HepG2 (cell line): ENCODE measurements around the gene PLEKHG5. TPM values are rescaled to one million over a fixed set of nuclear protein-coding genes. Genes with fewer than 3 reads are reported as not detected.

ENCODE experiments used
- ELF4 ChIP-seq: sonication (generic); formaldehyde crosslinking; IDR thresholded peaks from 2 replicates; pipeline ENCODE4 v1.5.0; 2020; ENCODE audit warnings: missing genetic modification reagents, mild to moderate bottlenecking, moderate library complexity, borderline replicate concordance
- GATAD1 ChIP-seq: IDR thresholded peaks from 2 replicates; pipeline ENCODE4 v1.6.1; 2016; ENCODE audit warnings: missing genetic modification reagents, missing compliant biosample characterization
- HES4 ChIP-seq: sonication (generic); formaldehyde crosslinking; IDR thresholded peaks from 2 replicates; pipeline ENCODE4 v1.9.0; 2021; ENCODE audit warnings: mild to moderate bottlenecking, missing genetic modification reagents, borderline replicate concordance
- NFYC ChIP-seq: IDR thresholded peaks from 2 replicates; pipeline ENCODE4 v1.6.1; 2016; ENCODE audit warnings: missing genetic modification reagents, missing compliant biosample characterization
- REL ChIP-seq: sonication (generic); formaldehyde crosslinking; conservative IDR thresholded peaks from 2 replicates; pipeline ENCODE4 v1.8.0; 2022; ENCODE audit warnings: mild to moderate bottlenecking, missing genetic modification reagents, moderate library complexity
- SCMH1 ChIP-seq: sonication (generic); formaldehyde crosslinking; IDR thresholded peaks from 2 replicates; pipeline ENCODE4 v1.9.0; 2021; ENCODE audit warnings: missing genetic modification reagents, mild to moderate bottlenecking, borderline replicate concordance
- ZNF468 ChIP-seq: sonication (generic); formaldehyde crosslinking; IDR thresholded peaks from 2 replicates; pipeline ENCODE4 v1.8.0; 2022; ENCODE audit warnings: mild to moderate bottlenecking, moderate library complexity, missing genetic modification reagents
- ZNF660 ChIP-seq: sonication (generic); formaldehyde crosslinking; IDR thresholded peaks from 2 replicates; pipeline ENCODE4 v1.5.1; 2020; ENCODE audit warnings: mild to moderate bottlenecking, low read depth, missing genetic modification reagents, borderline replicate concordance
- ZNF816 ChIP-seq: sonication (generic); formaldehyde crosslinking; IDR thresholded peaks from 2 replicates; pipeline ENCODE4 v1.8.0; 2022; ENCODE audit warnings: missing genetic modification reagents, mild to moderate bottlenecking, borderline replicate concordance
- polyA plus RNA-seq, 8 experiments: library from polyadenylated mRNA; depleted of rRNA in 3 of 8; stranded (reverse) in 7 of 8; unstranded in 1 of 8; fragments of >200 nt; fragmentation: Illumina TruSeq in 4 of 8; extraction: Trizol in 4 of 8; gene quantifications; 2 replicates each; pipeline versions ENCODE4 v1.2.1 to v1.2.3, GENCODE V29; 2011 to 2016; ENCODE audit warnings: low read depth in 4 of 8, missing spikeins in 1 of 8, mixed read lengths in 1 of 8; ENCODE audit not compliant: insufficient read depth in 1 of 8
- total RNA-seq, 5 experiments: library from RNA; depleted of rRNA; stranded (reverse); fragments of >200 nt; fragmentation: Illumina TruSeq; extraction: Trizol; gene quantifications; 2 replicates each; pipeline ENCODE4 v1.2.3, GENCODE V29; 2016; ENCODE audit warnings: low read depth in 1 of 5
- TF ChIP-seq, protein P1 (sequence below): sonication (generic); formaldehyde crosslinking; conservative IDR thresholded peaks from 2 replicates; pipeline ENCODE4 v1.4.0; 2020; ENCODE audit warnings: missing genetic modification reagents
- TF ChIP-seq, protein P2 (sequence below), 2 experiments: fragments of 450-650 bp in 1 of 2; sonication (generic) in 1 of 2; formaldehyde crosslinking; IDR thresholded peaks; 2 replicates each; pipeline versions ENCODE4 v1.5.0 to v1.8.0; 2020 to 2022; ENCODE audit warnings: mild to moderate bottlenecking in 1 of 2, missing genetic modification reagents in 1 of 2
- TF ChIP-seq, protein P3 (sequence below): sonication (generic); formaldehyde crosslinking; IDR thresholded peaks from 2 replicates; pipeline ENCODE4 v1.4.0; 2020; ENCODE audit warnings: missing genetic modification reagents, mild to moderate bottlenecking, borderline replicate concordance
- TF ChIP-seq, protein P4 (sequence below): conservative IDR thresholded peaks from 2 replicates; pipeline ENCODE4 v1.6.1; 2018; ENCODE audit warnings: missing genetic modification reagents
- TF ChIP-seq, protein P5 (sequence below): IDR thresholded peaks from 2 replicates; pipeline ENCODE4 v1.6.1; 2012; ENCODE audit warnings: inconsistent platforms
- TF ChIP-seq, protein P6 (sequence below): sonication (generic); formaldehyde crosslinking; IDR thresholded peaks from 2 replicates; pipeline ENCODE4 v1.4.0; 2020; ENCODE audit warnings: missing genetic modification reagents
- TF ChIP-seq, protein P7 (sequence below): sonication (generic); formaldehyde crosslinking; IDR thresholded peaks from 2 replicates; pipeline ENCODE4 v1.4.0; 2020; ENCODE audit warnings: missing genetic modification reagents; ENCODE audit errors: not compliant biosample characterization
- TF ChIP-seq, protein P8 (sequence below): sonication (generic); formaldehyde crosslinking; IDR thresholded peaks from 2 replicates; pipeline ENCODE4 v1.8.1; 2022; ENCODE audit warnings: low read depth, mild to moderate bottlenecking, missing genetic modification reagents

Gene PLEKHG5
- total and polyA plus RNA-seq, 2 of the 13 experiments (the other 11 are each of a cell fraction or from before 2014, with no cell fraction given) = 1.9 to 3.5 TPM

DNA sequence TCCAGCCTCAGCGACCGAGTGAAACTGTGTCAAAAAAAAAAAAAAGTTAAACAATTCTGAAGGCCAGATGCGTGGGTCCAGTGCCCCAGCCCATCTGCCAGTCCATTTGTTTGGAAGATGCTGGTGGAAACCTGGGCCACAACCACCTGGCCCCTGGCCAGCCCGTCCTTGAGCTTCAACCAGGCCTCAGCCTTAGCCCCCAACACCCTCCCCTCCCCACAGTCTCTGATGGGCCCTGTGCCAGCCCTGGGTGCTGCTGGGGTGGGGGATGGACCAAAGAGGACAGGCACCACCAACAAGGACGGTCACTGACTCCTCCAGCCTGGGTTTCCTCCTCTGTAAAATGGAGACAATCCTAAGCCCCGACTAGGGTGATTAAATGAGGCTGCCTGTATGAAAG is 19.6 kb upstream of the PLEKHG5 start (continued):
- TF ChIP-seq, protein P1, sequence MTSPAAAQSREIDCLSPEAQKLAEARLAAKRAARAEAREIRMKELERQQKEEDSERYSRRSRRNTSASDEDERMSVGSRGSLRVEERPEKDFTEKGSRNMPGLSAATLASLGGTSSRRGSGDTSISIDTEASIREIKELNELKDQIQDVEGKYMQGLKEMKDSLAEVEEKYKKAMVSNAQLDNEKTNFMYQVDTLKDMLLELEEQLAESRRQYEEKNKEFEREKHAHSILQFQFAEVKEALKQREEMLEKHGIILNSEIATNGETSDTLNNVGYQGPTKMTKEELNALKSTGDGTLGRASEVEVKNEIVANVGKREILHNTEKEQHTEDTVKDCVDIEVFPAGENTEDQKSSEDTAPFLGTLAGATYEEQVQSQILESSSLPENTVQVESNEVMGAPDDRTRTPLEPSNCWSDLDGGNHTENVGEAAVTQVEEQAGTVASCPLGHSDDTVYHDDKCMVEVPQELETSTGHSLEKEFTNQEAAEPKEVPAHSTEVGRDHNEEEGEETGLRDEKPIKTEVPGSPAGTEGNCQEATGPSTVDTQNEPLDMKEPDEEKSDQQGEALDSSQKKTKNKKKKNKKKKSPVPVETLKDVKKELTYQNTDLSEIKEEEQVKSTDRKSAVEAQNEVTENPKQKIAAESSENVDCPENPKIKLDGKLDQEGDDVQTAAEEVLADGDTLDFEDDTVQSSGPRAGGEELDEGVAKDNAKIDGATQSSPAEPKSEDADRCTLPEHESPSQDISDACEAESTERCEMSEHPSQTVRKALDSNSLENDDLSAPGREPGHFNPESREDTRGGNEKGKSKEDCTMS (CRISPR knock-in tag) = no peak
- TF ChIP-seq SCMH1 (CRISPR knock-in tag) (no peak), REL (CRISPR knock-in tag) (no peak), NFYC (CRISPR knock-in tag) (no peak), ELF4 (CRISPR knock-in tag) (no peak), GATAD1 (CRISPR knock-in tag) (no peak), ZNF468 (CRISPR knock-in tag) (no peak), ZNF816 (CRISPR knock-in tag) (no peak), HES4 (CRISPR knock-in tag) (no peak), ZNF660 (no peak)
- TF ChIP-seq, protein P2, sequence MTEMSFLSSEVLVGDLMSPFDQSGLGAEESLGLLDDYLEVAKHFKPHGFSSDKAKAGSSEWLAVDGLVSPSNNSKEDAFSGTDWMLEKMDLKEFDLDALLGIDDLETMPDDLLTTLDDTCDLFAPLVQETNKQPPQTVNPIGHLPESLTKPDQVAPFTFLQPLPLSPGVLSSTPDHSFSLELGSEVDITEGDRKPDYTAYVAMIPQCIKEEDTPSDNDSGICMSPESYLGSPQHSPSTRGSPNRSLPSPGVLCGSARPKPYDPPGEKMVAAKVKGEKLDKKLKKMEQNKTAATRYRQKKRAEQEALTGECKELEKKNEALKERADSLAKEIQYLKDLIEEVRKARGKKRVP (CRISPR knock-in tag; IDR thresholded peaks at IDR 0.05) = no peak
- TF ChIP-seq, protein P3, sequence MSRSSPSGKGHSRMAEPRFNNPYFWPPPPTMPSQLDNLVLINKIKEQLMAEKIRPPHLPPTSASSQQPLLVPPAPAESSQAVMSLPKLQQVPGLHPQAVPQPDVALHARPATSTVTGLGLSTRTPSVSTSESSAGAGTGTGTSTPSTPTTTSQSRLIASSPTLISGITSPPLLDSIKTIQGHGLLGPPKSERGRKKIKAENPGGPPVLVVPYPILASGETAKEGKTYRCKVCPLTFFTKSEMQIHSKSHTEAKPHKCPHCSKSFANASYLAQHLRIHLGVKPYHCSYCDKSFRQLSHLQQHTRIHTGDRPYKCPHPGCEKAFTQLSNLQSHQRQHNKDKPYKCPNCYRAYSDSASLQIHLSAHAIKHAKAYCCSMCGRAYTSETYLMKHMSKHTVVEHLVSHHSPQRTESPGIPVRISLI (CRISPR knock-in tag) = peak; percentile 80
- TF ChIP-seq, protein P4, sequence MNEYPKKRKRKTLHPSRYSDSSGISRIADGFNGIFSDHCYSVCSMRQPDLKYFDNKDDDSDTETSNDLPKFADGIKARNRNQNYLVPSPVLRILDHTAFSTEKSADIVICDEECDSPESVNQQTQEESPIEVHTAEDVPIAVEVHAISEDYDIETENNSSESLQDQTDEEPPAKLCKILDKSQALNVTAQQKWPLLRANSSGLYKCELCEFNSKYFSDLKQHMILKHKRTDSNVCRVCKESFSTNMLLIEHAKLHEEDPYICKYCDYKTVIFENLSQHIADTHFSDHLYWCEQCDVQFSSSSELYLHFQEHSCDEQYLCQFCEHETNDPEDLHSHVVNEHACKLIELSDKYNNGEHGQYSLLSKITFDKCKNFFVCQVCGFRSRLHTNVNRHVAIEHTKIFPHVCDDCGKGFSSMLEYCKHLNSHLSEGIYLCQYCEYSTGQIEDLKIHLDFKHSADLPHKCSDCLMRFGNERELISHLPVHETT = no peak
- TF ChIP-seq, protein P5, sequence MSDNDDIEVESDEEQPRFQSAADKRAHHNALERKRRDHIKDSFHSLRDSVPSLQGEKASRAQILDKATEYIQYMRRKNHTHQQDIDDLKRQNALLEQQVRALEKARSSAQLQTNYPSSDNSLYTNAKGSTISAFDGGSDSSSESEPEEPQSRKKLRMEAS = peak; percentile 6; the same call in 1 of the 2 replicates
- TF ChIP-seq, protein P6, sequence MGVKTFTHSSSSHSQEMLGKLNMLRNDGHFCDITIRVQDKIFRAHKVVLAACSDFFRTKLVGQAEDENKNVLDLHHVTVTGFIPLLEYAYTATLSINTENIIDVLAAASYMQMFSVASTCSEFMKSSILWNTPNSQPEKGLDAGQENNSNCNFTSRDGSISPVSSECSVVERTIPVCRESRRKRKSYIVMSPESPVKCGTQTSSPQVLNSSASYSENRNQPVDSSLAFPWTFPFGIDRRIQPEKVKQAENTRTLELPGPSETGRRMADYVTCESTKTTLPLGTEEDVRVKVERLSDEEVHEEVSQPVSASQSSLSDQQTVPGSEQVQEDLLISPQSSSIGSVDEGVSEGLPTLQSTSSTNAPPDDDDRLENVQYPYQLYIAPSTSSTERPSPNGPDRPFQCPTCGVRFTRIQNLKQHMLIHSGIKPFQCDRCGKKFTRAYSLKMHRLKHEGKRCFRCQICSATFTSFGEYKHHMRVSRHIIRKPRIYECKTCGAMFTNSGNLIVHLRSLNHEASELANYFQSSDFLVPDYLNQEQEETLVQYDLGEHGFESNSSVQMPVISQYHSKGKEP (CRISPR knock-in tag) = no peak
- TF ChIP-seq, protein P7, sequence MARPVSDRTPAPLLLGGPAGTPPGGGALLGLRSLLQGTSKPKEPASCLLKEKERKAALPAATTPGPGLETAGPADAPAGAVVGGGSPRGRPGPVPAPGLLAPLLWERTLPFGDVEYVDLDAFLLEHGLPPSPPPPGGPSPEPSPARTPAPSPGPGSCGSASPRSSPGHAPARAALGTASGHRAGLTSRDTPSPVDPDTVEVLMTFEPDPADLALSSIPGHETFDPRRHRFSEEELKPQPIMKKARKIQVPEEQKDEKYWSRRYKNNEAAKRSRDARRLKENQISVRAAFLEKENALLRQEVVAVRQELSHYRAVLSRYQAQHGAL (CRISPR knock-in tag) = no peak
- TF ChIP-seq, protein P8, sequence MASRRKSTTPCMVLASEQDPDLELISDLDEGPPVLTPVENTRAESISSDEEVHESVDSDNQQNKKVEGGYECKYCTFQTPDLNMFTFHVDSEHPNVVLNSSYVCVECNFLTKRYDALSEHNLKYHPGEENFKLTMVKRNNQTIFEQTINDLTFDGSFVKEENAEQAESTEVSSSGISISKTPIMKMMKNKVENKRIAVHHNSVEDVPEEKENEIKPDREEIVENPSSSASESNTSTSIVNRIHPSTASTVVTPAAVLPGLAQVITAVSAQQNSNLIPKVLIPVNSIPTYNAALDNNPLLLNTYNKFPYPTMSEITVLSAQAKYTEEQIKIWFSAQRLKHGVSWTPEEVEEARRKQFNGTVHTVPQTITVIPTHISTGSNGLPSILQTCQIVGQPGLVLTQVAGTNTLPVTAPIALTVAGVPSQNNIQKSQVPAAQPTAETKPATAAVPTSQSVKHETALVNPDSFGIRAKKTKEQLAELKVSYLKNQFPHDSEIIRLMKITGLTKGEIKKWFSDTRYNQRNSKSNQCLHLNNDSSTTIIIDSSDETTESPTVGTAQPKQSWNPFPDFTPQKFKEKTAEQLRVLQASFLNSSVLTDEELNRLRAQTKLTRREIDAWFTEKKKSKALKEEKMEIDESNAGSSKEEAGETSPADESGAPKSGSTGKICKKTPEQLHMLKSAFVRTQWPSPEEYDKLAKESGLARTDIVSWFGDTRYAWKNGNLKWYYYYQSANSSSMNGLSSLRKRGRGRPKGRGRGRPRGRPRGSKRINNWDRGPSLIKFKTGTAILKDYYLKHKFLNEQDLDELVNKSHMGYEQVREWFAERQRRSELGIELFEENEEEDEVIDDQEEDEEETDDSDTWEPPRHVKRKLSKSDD (CRISPR knock-in tag) = no peak
